ENCODE results near the gene ELOVL5. TPM values are rescaled to one million over a fixed set of nuclear protein-coding genes. Genes with fewer than 3 reads are reported as not detected.

ELOVL5 gene
- polyA plus RNA-seq, 1 of the 3 experiments (the other 2 are of a cell fraction) = 31.9 TPM

DNA sequence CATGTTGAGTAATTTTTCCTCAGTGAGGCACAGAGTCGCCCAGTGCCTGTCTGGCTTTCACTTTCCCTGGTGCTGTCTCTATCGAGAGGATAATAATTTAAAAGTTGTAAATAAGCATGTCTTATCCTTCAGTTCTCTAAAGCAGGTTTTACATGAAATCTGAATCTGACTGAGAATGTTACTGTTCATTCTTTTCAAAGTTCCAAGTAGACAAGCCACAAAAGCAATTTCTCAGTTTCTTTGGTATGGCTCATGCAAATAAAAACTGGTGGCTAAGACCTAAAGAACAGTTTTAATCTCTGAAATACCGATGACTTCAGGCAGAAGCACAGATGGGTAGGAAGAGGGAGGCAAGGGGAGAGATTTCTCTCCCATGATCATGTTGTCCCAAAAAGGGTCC, 112.5 kb downstream of the ELOVL5 start:
- H3K4me2 ChIP-seq = no peak overlapping the region
- H3K9me2 ChIP-seq = no peaks in the 10 kb centered on the region
- H3K9ac ChIP-seq = no peak overlapping the region
- ChIA-PET CTCF (no interaction called here), POLR2A (no interaction called here)
- H3K36me3 ChIP-seq (replicated peaks in 1 of 2; ENCODE audit: control insufficient read depth in 1 of 2, insufficient read depth in 2 of 2, low read length in 1 of 2) = no peaks in the 10 kb centered on the region
- H3K9me3 ChIP-seq = no peaks in the 10 kb centered on the region
- WGBS (ENCODE audit: low lambda C conversion rate) = 52% methylated on average over 3 of the region's 3 CpGs
- no peaks in the 10 kb centered on the region for H4K20me1 ChIP-seq (ENCODE audit: insufficient read depth)
- no peaks in the 10 kb centered on the region for H3F3A ChIP-seq (replicated peaks; ENCODE audit: insufficient read depth)
- H3K27me3 ChIP-seq (ENCODE audit: insufficient read depth) = no peaks in the 10 kb centered on the region
- H2AFZ ChIP-seq (ENCODE audit: low read depth) = no peak overlapping the region
- no peak overlapping the region for H3K27ac ChIP-seq (ENCODE audit: low read depth in 2 of 2, low read length in 1 of 2)
- DNase-seq = no peak
- TF ChIP-seq EP300 (IDR thresholded peaks at IDR 0.05; ENCODE audit: borderline replicate concordance in 1 of 2, low read depth in 1 of 2, low read length in 1 of 2) (no peak), RCOR1 (IDR thresholded peaks at IDR 0.05; ENCODE audit: low read length) (no peak), GABPA (IDR thresholded peaks at IDR 0.05; ENCODE audit: low read depth) (no peak), EZH2phosphoT487 (IDR thresholded peaks at IDR 0.05; ENCODE audit: borderline replicate concordance, low read depth) (no peak), SMC3 (IDR thresholded peaks at IDR 0.05; ENCODE audit: low read depth, low read length) (no peak), TEAD4 (IDR thresholded peaks at IDR 0.05; ENCODE audit: borderline replicate concordance, insufficient read depth) (no peak), RXRA (IDR thresholded peaks at IDR 0.05; ENCODE audit: borderline replicate concordance, low read depth) (no peak), NFIC (IDR thresholded peaks at IDR 0.05; ENCODE audit: borderline replicate concordance) (no peak), FOSL2 (IDR thresholded peaks at IDR 0.05; ENCODE audit: borderline replicate concordance, low read depth) (no peak), FOXJ3 (CRISPR knock-in tag; IDR thresholded peaks at IDR 0.05) (no peak), MEF2A (IDR thresholded peaks at IDR 0.05; ENCODE audit: borderline replicate concordance, low read depth) (no peak), JUND (IDR thresholded peaks at IDR 0.05) (no peak), TAF1 (IDR thresholded peaks at IDR 0.05; ENCODE audit: borderline replicate concordance, low read depth, low read length) (no peak), POLR2AphosphoS5 (IDR thresholded peaks at IDR 0.05; ENCODE audit: low read depth, low read length) (no peak), NRF1 (IDR thresholded peaks at IDR 0.05; ENCODE audit: low read depth, low read length) (no peak)
- TF ChIP-seq, protein P1, sequence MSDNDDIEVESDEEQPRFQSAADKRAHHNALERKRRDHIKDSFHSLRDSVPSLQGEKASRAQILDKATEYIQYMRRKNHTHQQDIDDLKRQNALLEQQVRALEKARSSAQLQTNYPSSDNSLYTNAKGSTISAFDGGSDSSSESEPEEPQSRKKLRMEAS (IDR thresholded peaks at IDR 0.05; ENCODE audit: low read depth) = no peak
- TF ChIP-seq, protein P2, sequence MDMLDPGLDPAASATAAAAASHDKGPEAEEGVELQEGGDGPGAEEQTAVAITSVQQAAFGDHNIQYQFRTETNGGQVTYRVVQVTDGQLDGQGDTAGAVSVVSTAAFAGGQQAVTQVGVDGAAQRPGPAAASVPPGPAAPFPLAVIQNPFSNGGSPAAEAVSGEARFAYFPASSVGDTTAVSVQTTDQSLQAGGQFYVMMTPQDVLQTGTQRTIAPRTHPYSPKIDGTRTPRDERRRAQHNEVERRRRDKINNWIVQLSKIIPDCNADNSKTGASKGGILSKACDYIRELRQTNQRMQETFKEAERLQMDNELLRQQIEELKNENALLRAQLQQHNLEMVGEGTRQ (IDR thresholded peaks at IDR 0.05; ENCODE audit: borderline replicate concordance, low read depth, low read length) = no peak
- TF ChIP-seq, protein P3, sequence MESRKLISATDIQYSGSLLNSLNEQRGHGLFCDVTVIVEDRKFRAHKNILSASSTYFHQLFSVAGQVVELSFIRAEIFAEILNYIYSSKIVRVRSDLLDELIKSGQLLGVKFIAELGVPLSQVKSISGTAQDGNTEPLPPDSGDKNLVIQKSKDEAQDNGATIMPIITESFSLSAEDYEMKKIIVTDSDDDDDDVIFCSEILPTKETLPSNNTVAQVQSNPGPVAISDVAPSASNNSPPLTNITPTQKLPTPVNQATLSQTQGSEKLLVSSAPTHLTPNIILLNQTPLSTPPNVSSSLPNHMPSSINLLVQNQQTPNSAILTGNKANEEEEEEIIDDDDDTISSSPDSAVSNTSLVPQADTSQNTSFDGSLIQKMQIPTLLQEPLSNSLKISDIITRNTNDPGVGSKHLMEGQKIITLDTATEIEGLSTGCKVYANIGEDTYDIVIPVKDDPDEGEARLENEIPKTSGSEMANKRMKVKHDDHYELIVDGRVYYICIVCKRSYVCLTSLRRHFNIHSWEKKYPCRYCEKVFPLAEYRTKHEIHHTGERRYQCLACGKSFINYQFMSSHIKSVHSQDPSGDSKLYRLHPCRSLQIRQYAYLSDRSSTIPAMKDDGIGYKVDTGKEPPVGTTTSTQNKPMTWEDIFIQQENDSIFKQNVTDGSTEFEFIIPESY (IDR thresholded peaks at IDR 0.05; ENCODE audit: borderline replicate concordance, low read depth) = no peak
- TF ChIP-seq, protein P4, sequence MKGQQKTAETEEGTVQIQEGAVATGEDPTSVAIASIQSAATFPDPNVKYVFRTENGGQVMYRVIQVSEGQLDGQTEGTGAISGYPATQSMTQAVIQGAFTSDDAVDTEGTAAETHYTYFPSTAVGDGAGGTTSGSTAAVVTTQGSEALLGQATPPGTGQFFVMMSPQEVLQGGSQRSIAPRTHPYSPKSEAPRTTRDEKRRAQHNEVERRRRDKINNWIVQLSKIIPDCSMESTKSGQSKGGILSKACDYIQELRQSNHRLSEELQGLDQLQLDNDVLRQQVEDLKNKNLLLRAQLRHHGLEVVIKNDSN (IDR thresholded peaks at IDR 0.05; ENCODE audit: borderline replicate concordance, low read depth) = no peak
- no peaks in the 10 kb centered on the region for H3K4me1 ChIP-seq (ENCODE audit: control insufficient read depth in 1 of 2, insufficient read depth in 2 of 2, low read depth in 1 of 2, low read length in 1 of 2)
- no peaks in the 10 kb centered on the region for H3K79me2 ChIP-seq (ENCODE audit: insufficient read depth)
- H3K4me3 ChIP-seq (ENCODE audit: low read depth in 2 of 2, low read length in 1 of 2) = no peak overlapping the region

Data from SK-N-SH (cell line).